CD8-positive, alpha-beta memory T cell (primary cell): ENCODE measurements around the gene ZDHHC14. TPM values are rescaled to one million over a fixed set of nuclear protein-coding genes. Genes with fewer than 3 reads are reported as not detected.

ENCODE experiments used
- CTCF ChIA-PET: fragments of 350-600 bp; sonication (Branson Sonifier 250); formaldehyde crosslinking; loops from one replicate; lab custom pipeline; 2021; ENCODE audit warnings: antibody characterized with exemption; lab: Charles Lee
- POLR2A ChIA-PET: fragments of 350-600 bp; sonication (Branson Sonifier 250); formaldehyde crosslinking; loops from one replicate; lab custom pipeline; 2021; ENCODE audit warnings: antibody characterized with exemption; lab: Charles Lee
- DNase-seq, 5 donors: peaks; one replicate each; pipeline versions ENCODE4 v3.0.0 to v3.0.0-alpha.2; 2020 to 2022; ENCODE audit warnings: mixed read lengths in 1 of 5
- H3K27ac ChIP-seq: one replicate; pipeline ENCODE4 v1.7.0; 2013; ENCODE audit warnings: low read depth, mild to moderate bottlenecking, low read length, moderate library complexity
- H3K27me3 ChIP-seq: 2 replicates; pipeline ENCODE4 v1.7.0; 2013; ENCODE audit warnings: low read length, mild to moderate bottlenecking; ENCODE audit not compliant: insufficient read depth, poor library complexity, severe bottlenecking
- H3K36me3 ChIP-seq: 2 replicates; pipeline ENCODE4 v1.7.0; 2013; ENCODE audit warnings: mild to moderate bottlenecking, low read length, moderate library complexity; ENCODE audit not compliant: insufficient read depth
- H3K4me1 ChIP-seq: 2 replicates; pipeline ENCODE4 v1.7.0; 2013; ENCODE audit warnings: mild to moderate bottlenecking, low read length, moderate library complexity; ENCODE audit not compliant: insufficient read depth
- H3K4me3 ChIP-seq: 2 replicates; pipeline ENCODE4 v1.7.0; 2013; ENCODE audit warnings: mild to moderate bottlenecking, low read length
- H3K9me3 ChIP-seq: 2 replicates; pipeline ENCODE4 v1.7.0; 2013; ENCODE audit warnings: mild to moderate bottlenecking, low read length
- H3K27ac Mint-ChIP-seq, 8 donors: one replicate each; pipeline ENCODE4 v1.8.0; 2020 to 2021; ENCODE audit warnings: mixed read lengths in 8 of 8, mild to moderate bottlenecking in 6 of 8, inconsistent platforms in 3 of 8, moderate library complexity in 3 of 8
- H3K27me3 Mint-ChIP-seq, 2 donors: one replicate each; pipeline ENCODE4 v1.8.0; 2020 to 2021; ENCODE audit warnings: mixed read lengths in 2 of 2, mild to moderate bottlenecking in 1 of 2, moderate library complexity in 1 of 2
- H3K36me3 Mint-ChIP-seq, 3 donors: one replicate each; pipeline ENCODE4 v1.8.0; 2020 to 2021; ENCODE audit warnings: mixed read lengths in 3 of 3, inconsistent platforms in 1 of 3, mild to moderate bottlenecking in 1 of 3
- H3K4me1 Mint-ChIP-seq, 3 donors: one replicate each; pipeline ENCODE4 v1.8.0; 2020 to 2021; ENCODE audit warnings: mixed read lengths in 3 of 3, inconsistent platforms in 1 of 3, mild to moderate bottlenecking in 1 of 3
- H3K4me3 Mint-ChIP-seq, 7 donors: one replicate each; pipeline ENCODE4 v1.8.0; 2020 to 2021; ENCODE audit warnings: mixed read lengths in 7 of 7, mild to moderate bottlenecking in 6 of 7, moderate library complexity in 4 of 7, inconsistent platforms in 2 of 7
- H3K9me3 Mint-ChIP-seq, 5 donors: one replicate each; pipeline ENCODE4 v1.8.0; 2020 to 2022; ENCODE audit warnings: mixed read lengths in 5 of 5, mild to moderate bottlenecking in 3 of 5, moderate library complexity in 2 of 5, inconsistent platforms in 1 of 5
- polyA plus RNA-seq: library from polyadenylated mRNA; unstranded; fragments of 300-500 nt; fragmentation: Illumina TruSeq; gene quantifications from one replicate; pipeline ENCODE4 v1.2.3, GENCODE V29; 2021
- total RNA-seq, 2 experiments: library from RNA; stranded (reverse); gene quantifications; one replicate each; pipeline ENCODE4 v1.2.3, GENCODE V29; 2021

ZDHHC14 gene
- total and polyA plus RNA-seq, 3 experiments from 2014 or later, result 4.2 to 8.1 (median 6.3) TPM

- H3K4me3 Mint-ChIP-seq, result no peak overlapping the region
- H3K9me3 Mint-ChIP-seq, result no peaks in the 10 kb centered on the region
- H3K36me3 Mint-ChIP-seq, result peaks cover 0 to 2% (median 0%) of the 10 kb centered on the region in 3 donors
- ChIA-PET POLR2A (no interaction called here), CTCF (no interaction called here)
- peaks cover 0 to 5% (median 0%) of the 10 kb centered on the region in 3 donors for H3K4me1 Mint-ChIP-seq
- no peak for DNase-seq
- Histone ChIP-seq H3K36me3 (no peaks in the 10 kb centered on the region), H3K4me3 (no peak overlapping the region), H3K27me3 (no peaks in the 10 kb centered on the region), H3K9me3 (no peaks in the 10 kb centered on the region), H3K4me1 (no peaks in the 10 kb centered on the region), H3K27ac (no peak overlapping the region)
- H3K27me3 Mint-ChIP-seq, result peaks cover 0 to 1% of the 10 kb centered on the region in 2 donors
- no peak overlapping the region for H3K27ac Mint-ChIP-seq
Measured at GRCh38 chr6:157430834-157431233, 49.8 kb downstream of the ZDHHC14 start.

DNA sequence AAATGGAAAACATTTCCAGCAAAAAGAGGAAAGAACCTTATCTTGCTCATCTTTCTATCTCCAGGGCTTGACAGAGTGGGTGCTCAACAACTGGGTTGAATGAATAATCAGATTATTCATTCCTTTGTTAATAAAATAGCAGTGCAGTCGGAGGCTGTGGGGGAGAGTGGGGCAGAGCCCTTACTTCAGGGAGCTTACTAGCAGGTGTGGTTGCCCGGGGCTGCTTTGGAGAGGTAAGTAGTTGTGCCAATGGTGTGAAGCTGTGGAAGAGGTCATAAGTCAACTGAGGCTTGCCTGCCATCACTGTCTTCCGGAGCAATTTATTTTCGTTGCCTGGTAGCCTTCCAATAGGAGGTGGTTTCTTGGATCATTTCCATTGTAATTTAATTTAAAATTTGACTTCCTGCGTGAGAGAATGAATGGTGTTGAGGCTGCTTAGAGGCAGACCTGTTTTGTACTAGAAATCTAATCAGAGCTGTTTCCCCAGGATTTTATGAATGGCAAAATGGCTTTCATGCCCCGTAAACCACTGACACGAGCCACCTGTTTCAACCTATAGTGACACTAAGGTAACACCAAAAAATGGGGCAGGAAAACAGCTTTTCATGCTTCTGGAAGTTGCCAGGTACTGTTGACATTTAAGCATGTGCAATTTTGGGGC is 51.4 kb downstream of the ZDHHC14 start:
- ChIA-PET POLR2A (no interaction called here), CTCF (no interaction called here)
- Mint-ChIP-seq H3K4me1 (peaks cover 0 to 5% (median 0%) of the 10 kb centered on the region in 3 donors), H3K27me3 (no peaks in the 10 kb centered on the region), H3K36me3 (peaks cover 0 to 2% (median 0%) of the 10 kb centered on the region in 3 donors), H3K4me3 (no peak overlapping the region), H3K9me3 (no peaks in the 10 kb centered on the region), H3K27ac (no peak overlapping the region)
- no peak overlapping the region for H3K4me3 ChIP-seq
- H3K27me3 ChIP-seq, result no peaks in the 10 kb centered on the region
- no peaks in the 10 kb centered on the region for H3K36me3 ChIP-seq
- no peaks in the 10 kb centered on the region for H3K9me3 ChIP-seq
- no peak overlapping the region for H3K27ac ChIP-seq
- DNase-seq, result no peak
- H3K4me1 ChIP-seq, result no peaks in the 10 kb centered on the region

GRCh38 chr6:157432892-157433265 is 51.9 kb downstream of the ZDHHC14 start:
- Mint-ChIP-seq H3K27ac (no peak overlapping the region), H3K4me3 (no peak overlapping the region), H3K4me1 (peaks cover 0 to 5% (median 0%) of the 10 kb centered on the region in 3 donors), H3K36me3 (peaks cover 0 to 2% (median 0%) of the 10 kb centered on the region in 3 donors), H3K9me3 (no peaks in the 10 kb centered on the region), H3K27me3 (no peaks in the 10 kb centered on the region)
- Histone ChIP-seq H3K27me3 (no peaks in the 10 kb centered on the region), H3K9me3 (no peaks in the 10 kb centered on the region), H3K4me1 (no peaks in the 10 kb centered on the region), H3K36me3 (no peaks in the 10 kb centered on the region), H3K4me3 (no peak overlapping the region), H3K27ac (no peak overlapping the region)
- CTCF ChIA-PET, result no interaction called here
- DNase-seq, result no peak
- POLR2A ChIA-PET, result no interaction called here

- Histone ChIP-seq H3K4me1 (no peaks in the 10 kb centered on the region), H3K27ac (no peak overlapping the region), H3K4me3 (no peak overlapping the region), H3K36me3 (no peaks in the 10 kb centered on the region), H3K27me3 (no peaks in the 10 kb centered on the region), H3K9me3 (no peaks in the 10 kb centered on the region)
- Mint-ChIP-seq H3K4me1 (peaks cover 0 to 5% (median 0%) of the 10 kb centered on the region in 3 donors), H3K27ac (no peak overlapping the region), H3K27me3 (no peaks in the 10 kb centered on the region), H3K4me3 (no peak overlapping the region), H3K36me3 (peaks cover 0 to 2% (median 0%) of the 10 kb centered on the region in 3 donors), H3K9me3 (no peaks in the 10 kb centered on the region)
- DNase-seq, result no peak
- CTCF ChIA-PET, result no interaction called here
- POLR2A ChIA-PET, result no interaction called here
Measured at GRCh38 chr6:157433678-157434081, 52.7 kb downstream of the ZDHHC14 start.

- Histone ChIP-seq H3K27ac (no peak overlapping the region), H3K9me3 (no peaks in the 10 kb centered on the region), H3K36me3 (no peaks in the 10 kb centered on the region), H3K4me3 (no peak overlapping the region), H3K4me1 (no peaks in the 10 kb centered on the region), H3K27me3 (no peaks in the 10 kb centered on the region)
- H3K27me3 Mint-ChIP-seq, result no peaks in the 10 kb centered on the region
- CTCF ChIA-PET, result no interaction called here
- no peaks in the 10 kb centered on the region for H3K9me3 Mint-ChIP-seq
- POLR2A ChIA-PET, result no interaction called here
- H3K4me3 Mint-ChIP-seq, result no peak overlapping the region
- H3K27ac Mint-ChIP-seq, result peak overlapping the region in 1 of 8 donors; percentile 11
- H3K36me3 Mint-ChIP-seq, result peaks cover 0 to 4% (median 2%) of the 10 kb centered on the region in 3 donors
- DNase-seq, result no peak
- H3K4me1 Mint-ChIP-seq, result peaks cover 0 to 4% (median 0%) of the 10 kb centered on the region in 3 donors
Measured at GRCh38 chr6:157434349-157435033, 53.5 kb downstream of the ZDHHC14 start.

DNA sequence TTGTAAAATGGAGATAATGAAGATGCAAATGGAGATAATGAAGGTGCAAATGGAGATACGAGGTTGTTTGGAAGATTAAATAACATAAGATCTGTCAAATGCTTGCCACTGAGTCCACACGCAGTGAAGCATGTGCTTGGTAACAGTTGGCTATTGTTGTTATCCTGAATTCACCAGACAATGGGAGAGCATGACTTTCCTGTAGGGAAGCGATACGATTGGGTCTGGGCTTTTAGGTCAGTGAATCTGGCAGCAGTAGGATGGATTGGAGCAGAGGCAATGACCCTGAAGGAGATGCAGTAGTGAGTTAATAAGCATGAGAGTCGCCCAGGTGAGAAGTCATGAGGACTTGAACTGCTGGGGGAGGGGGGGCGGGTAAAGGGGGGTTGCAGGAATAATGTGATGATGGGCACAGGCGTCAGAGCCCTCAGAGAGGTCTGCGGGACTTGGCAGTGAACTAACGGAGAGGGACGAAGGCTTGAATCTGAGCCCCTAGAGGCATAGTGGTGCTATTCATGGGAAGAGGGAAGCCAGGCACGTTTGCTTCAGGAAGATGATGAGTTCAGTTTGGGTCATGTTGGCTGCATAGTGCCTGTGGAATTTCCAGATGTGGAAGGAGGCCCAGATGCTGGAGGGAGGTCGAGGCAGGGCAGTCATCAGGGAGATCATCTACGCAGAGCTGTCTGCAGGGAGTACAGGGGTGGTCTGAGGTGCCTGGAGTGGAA is 55.4 kb downstream of the ZDHHC14 start:
- Mint-ChIP-seq H3K36me3 (peaks cover 0 to 4% (median 0%) of the 10 kb centered on the region in 3 donors), H3K27me3 (no peaks in the 10 kb centered on the region), H3K27ac (peak overlapping the region in 1 of 8 donors; percentile 44), H3K4me3 (no peak overlapping the region), H3K4me1 (no peaks in the 10 kb centered on the region), H3K9me3 (no peaks in the 10 kb centered on the region)
- CTCF ChIA-PET, result no interaction called here
- no peaks in the 10 kb centered on the region for H3K9me3 ChIP-seq
- POLR2A ChIA-PET, result no interaction called here
- no peaks in the 10 kb centered on the region for H3K4me1 ChIP-seq
- DNase-seq, result no peak
- no peak overlapping the region for H3K27ac ChIP-seq
- H3K4me3 ChIP-seq, result no peak overlapping the region
- H3K27me3 ChIP-seq, result no peaks in the 10 kb centered on the region
- no peaks in the 10 kb centered on the region for H3K36me3 ChIP-seq

DNA sequence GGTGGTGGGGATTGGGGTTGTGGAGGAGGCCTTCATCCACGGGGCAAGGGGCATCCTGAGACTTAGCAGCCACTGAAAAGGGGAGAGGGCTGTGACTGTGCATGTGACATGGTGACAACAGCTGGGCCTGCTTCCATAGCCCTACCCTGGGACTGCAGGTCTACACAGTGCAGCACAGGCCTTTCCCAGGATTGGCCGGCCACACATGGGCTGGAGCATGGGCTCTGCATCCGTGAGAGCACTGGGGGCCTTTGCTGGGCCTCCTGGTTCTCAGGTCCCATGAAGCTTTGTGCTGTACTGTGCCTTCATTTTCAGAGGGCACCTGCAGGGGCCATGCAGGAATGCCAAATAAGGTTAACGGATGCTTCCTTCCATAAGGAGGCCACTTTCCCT is 56.0 kb downstream of the ZDHHC14 start:
- Histone ChIP-seq H3K27ac (no peak overlapping the region), H3K27me3 (no peaks in the 10 kb centered on the region), H3K9me3 (no peaks in the 10 kb centered on the region), H3K4me3 (no peak overlapping the region), H3K36me3 (no peaks in the 10 kb centered on the region), H3K4me1 (no peaks in the 10 kb centered on the region)
- ChIA-PET POLR2A (no interaction called here), CTCF (no interaction called here)
- no peak for DNase-seq
- Mint-ChIP-seq H3K9me3 (no peaks in the 10 kb centered on the region), H3K36me3 (peaks cover 0 to 4% (median 0%) of the 10 kb centered on the region in 3 donors), H3K27me3 (no peaks in the 10 kb centered on the region), H3K4me1 (no peaks in the 10 kb centered on the region), H3K27ac (no peak overlapping the region), H3K4me3 (no peak overlapping the region)

DNA sequence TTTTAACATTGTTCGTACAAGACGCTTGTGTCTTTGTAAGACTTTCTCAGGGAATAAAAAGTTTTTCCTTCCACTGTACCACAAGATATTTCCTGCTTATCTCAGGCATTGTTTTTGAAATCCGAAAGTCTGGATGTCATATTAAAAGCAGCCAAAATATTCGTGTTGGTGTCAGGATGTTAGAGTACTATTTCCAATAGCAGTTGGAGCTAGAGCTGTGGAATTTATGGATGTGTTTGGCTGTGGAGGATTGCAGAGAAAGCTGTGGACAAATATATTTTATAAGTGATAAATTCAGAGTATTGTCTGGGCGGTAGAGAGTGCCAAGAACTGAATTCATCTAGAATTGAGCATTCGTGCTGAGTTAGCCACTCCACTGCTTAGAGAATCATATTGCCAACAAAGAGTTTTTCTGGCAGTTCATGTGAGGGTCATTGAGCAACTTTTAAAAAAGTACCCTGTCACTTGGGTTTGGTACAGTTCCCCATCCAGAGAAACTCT is 57.7 kb downstream of the ZDHHC14 start:
- CTCF ChIA-PET, result no interaction called here
- no peaks in the 10 kb centered on the region for H3K9me3 ChIP-seq
- no peak overlapping the region for H3K4me3 ChIP-seq
- H3K4me3 Mint-ChIP-seq, result no peak overlapping the region
- no peaks in the 10 kb centered on the region for H3K4me1 ChIP-seq
- peaks cover 0 to 1% (median 0%) of the 10 kb centered on the region in 5 donors for H3K9me3 Mint-ChIP-seq
- DNase-seq, result no peak
- H3K27ac ChIP-seq, result no peak overlapping the region
- H3K27me3 Mint-ChIP-seq, result no peaks in the 10 kb centered on the region
- POLR2A ChIA-PET, result no interaction called here
- H3K27ac Mint-ChIP-seq, result no peak overlapping the region
- no peaks in the 10 kb centered on the region for H3K36me3 ChIP-seq
- no peaks in the 10 kb centered on the region for H3K27me3 ChIP-seq
- peaks cover 1 to 8% (median 5%) of the 10 kb centered on the region in 3 donors for H3K4me1 Mint-ChIP-seq
- H3K36me3 Mint-ChIP-seq, result peaks cover 0 to 8% (median 1%) of the 10 kb centered on the region in 3 donors
